DOHH2 (cell line): Measurements from ENCODE around the gene SIGLEC5.
"Not testable (repeated sequence)": the region's sequence is repeated elsewhere in the genome, so short reads cannot be mapped to it uniquely, and the experiment has no call there.

Experiments used
- H3F3A ChIP-seq: fragments of 200-600 bp; sonication (generic), shearing (Covaris generic); 2 replicates; pipeline ENCODE4 v1.6.0; 2016; ENCODE audit warnings: antibody characterized with exemption, mild to moderate bottlenecking; ENCODE audit not compliant: control insufficient read depth, insufficient read depth
- H3K27ac ChIP-seq: fragments of 200-600 bp; sonication (generic); 2 replicates; pipeline ENCODE4 v1.5.1; 2014; ENCODE audit warnings: low read depth, mild to moderate bottlenecking, low read length, moderate library complexity
- H3K27me3 ChIP-seq: fragments of 200-600 bp; sonication (generic); 2 replicates; pipeline ENCODE4 v1.6.1; 2014; ENCODE audit warnings: mild to moderate bottlenecking, low read length, mixed read lengths; ENCODE audit not compliant: control insufficient read depth
- H3K36me3 ChIP-seq: fragments of 200-600 bp; sonication (generic); 2 replicates; pipeline ENCODE4 v1.6.1; 2014; ENCODE audit warnings: mild to moderate bottlenecking, low read length, moderate library complexity, mixed read lengths; ENCODE audit not compliant: control insufficient read depth
- H3K4me1 ChIP-seq: fragments of 200-600 bp; sonication (generic); 2 replicates; pipeline ENCODE4 v1.6.1; 2014; ENCODE audit warnings: mild to moderate bottlenecking, low read length, mixed read lengths; ENCODE audit not compliant: control insufficient read depth
- H3K4me2 ChIP-seq: fragments of 200-600 bp; sonication (generic); 2 replicates; pipeline ENCODE4 v1.6.0; 2014; ENCODE audit warnings: mild to moderate bottlenecking, low read length, moderate library complexity
- H3K4me3 ChIP-seq: fragments of 200-600 bp; sonication (generic); 2 replicates; pipeline ENCODE4 v1.5.1; 2014; ENCODE audit warnings: mild to moderate bottlenecking, low read length, mixed read lengths
- H3K79me2 ChIP-seq: fragments of 200-600 bp; sonication (generic); 2 replicates; pipeline ENCODE4 v1.6.1; 2014; ENCODE audit warnings: mild to moderate bottlenecking, low read length, mixed read lengths; ENCODE audit not compliant: control insufficient read depth
- H3K9me2 ChIP-seq: fragments of 200-600 bp; sonication (generic); replicated peaks from 2 replicates; pipeline ENCODE4 v1.6.1; 2014; ENCODE audit warnings: mild to moderate bottlenecking, low read length, mixed read lengths; ENCODE audit not compliant: control insufficient read depth
- H3K9me3 ChIP-seq: fragments of 200-600 bp; sonication (generic); 2 replicates; pipeline ENCODE4 v1.6.1; 2014; ENCODE audit warnings: antibody characterized with exemption, low read length, mixed read lengths; ENCODE audit not compliant: control insufficient read depth, insufficient read depth
- H4K20me1 ChIP-seq: fragments of 200-600 bp; sonication (generic); 2 replicates; pipeline ENCODE4 v1.6.0; 2014; ENCODE audit warnings: low read depth, mild to moderate bottlenecking, antibody characterized with exemption, low read length, moderate library complexity; ENCODE audit not compliant: control insufficient read depth, insufficient read depth
- CTCF ChIP-seq: fragments of 200-600 bp; sonication (generic); IDR thresholded peaks from one replicate; pipeline ENCODE4 v1.5.1; 2014; ENCODE audit warnings: antibody characterized with exemption, mild to moderate bottlenecking, low read depth, low read length; ENCODE audit not compliant: poor library complexity, severe bottlenecking
- EZH2phosphoT487 ChIP-seq: fragments of 200-600 bp; sonication (generic); IDR thresholded peaks from 2 replicates; pipeline ENCODE4 v1.6.1; 2017; ENCODE audit warnings: borderline replicate concordance, mild to moderate bottlenecking, antibody characterized with exemption, low read length, moderate library complexity, mixed read lengths

The SIGLEC5 gene

GRCh38 chr19:51652266-51652665 lies 22.1 kb upstream of the SIGLEC5 start:
- Histone ChIP-seq H3K9me3 (no peaks in the 10 kb centered on the region), H3K36me3 (no peaks in the 10 kb centered on the region), H4K20me1 (no peaks in the 10 kb centered on the region), H3K9me2 (no peaks in the 10 kb centered on the region), H3K4me1 (peaks cover 17% of the 10 kb centered on the region), H3K4me3 (no peak overlapping the region), H3F3A (no peaks in the 10 kb centered on the region), H3K4me2 (no peak overlapping the region), H3K27ac (no peak overlapping the region), H3K27me3 (peaks cover 5% of the 10 kb centered on the region), H3K79me2 (no peaks in the 10 kb centered on the region)
- TF ChIP-seq CTCF (no peak), EZH2phosphoT487 (no peak)

GRCh38 chr19:51651216-51651846 lies 21.1 kb upstream of the SIGLEC5 start:
- Histone ChIP-seq H3K4me3 (peak overlapping the region; percentile 24; the same call in 1 of the 2 replicates), H3K36me3 (no peaks in the 10 kb centered on the region), H3F3A (no peaks in the 10 kb centered on the region), H4K20me1 (no peaks in the 10 kb centered on the region), H3K9me2 (no peaks in the 10 kb centered on the region), H3K79me2 (no peaks in the 10 kb centered on the region), H3K27ac (no peak overlapping the region), H3K9me3 (no peaks in the 10 kb centered on the region), H3K27me3 (peaks cover 9% of the 10 kb centered on the region), H3K4me1 (peaks cover 14% of the 10 kb centered on the region), H3K4me2 (peak overlapping the region; percentile 47; the same call in 1 of the 2 replicates)
- TF ChIP-seq CTCF (no peak), EZH2phosphoT487 (no peak)

- H4K20me1 ChIP-seq: no peaks in the 10 kb centered on the region
- no peak overlapping the region for H3K4me3 ChIP-seq
- H3K4me1 ChIP-seq: peaks cover 14% of the 10 kb centered on the region
- peaks cover 9% of the 10 kb centered on the region for H3K27me3 ChIP-seq
- TF ChIP-seq CTCF: no peak
- TF ChIP-seq EZH2phosphoT487: no peak
- H3K4me2 ChIP-seq: no peak overlapping the region
- no peak overlapping the region for H3K27ac ChIP-seq
- no peaks in the 10 kb centered on the region for H3K9me2 ChIP-seq
- H3K79me2 ChIP-seq: no peaks in the 10 kb centered on the region
- no peaks in the 10 kb centered on the region for H3F3A ChIP-seq
- H3K36me3 ChIP-seq: no peaks in the 10 kb centered on the region
- no peaks in the 10 kb centered on the region for H3K9me3 ChIP-seq
Observed at GRCh38 chr19:51647318-51647717, 17.1 kb upstream of the SIGLEC5 start.

- H3K4me3 ChIP-seq, H3K27ac ChIP-seq, H3K4me2 ChIP-seq, H3K9me2 ChIP-seq, H3K27me3 ChIP-seq, H3K9me3 ChIP-seq, H4K20me1 ChIP-seq, H3K79me2 ChIP-seq, H3K36me3 ChIP-seq, H3F3A ChIP-seq: not testable (repeated sequence)
- H3K4me1 ChIP-seq: peaks cover 11% of the 10 kb centered on the region
Observed at GRCh38 chr19:51646730-51647129, 16.5 kb upstream of the SIGLEC5 start, which contains the start of gene SIGLEC14. Gene SIGLEC14, minus strand, starts transcription at chr19:51646825. Its CDS starts 66 bp downstream, at chr19:51646759.
